SU-DHL-6 (cell line): ENCODE results near the gene VCAN.

Source experiments
- EZH2phosphoT487 ChIP-seq: fragments of 200-600 bp; sonication (generic), shearing (Covaris generic); conservative IDR thresholded peaks from 2 replicates; pipeline ENCODE4 v1.6.1; 2018; ENCODE audit warnings: mild to moderate bottlenecking, antibody characterized with exemption, low read length, moderate library complexity, mixed read lengths
- TF ChIP-seq, protein P1 (sequence below): fragments of 200-600 bp; sonication (generic); IDR thresholded peaks from one replicate; pipeline ENCODE4 v1.5.1; 2017; ENCODE audit warnings: antibody characterized with exemption, mild to moderate bottlenecking, low read length, moderate library complexity; ENCODE audit not compliant: insufficient read depth, poor library complexity, severe bottlenecking

DNA sequence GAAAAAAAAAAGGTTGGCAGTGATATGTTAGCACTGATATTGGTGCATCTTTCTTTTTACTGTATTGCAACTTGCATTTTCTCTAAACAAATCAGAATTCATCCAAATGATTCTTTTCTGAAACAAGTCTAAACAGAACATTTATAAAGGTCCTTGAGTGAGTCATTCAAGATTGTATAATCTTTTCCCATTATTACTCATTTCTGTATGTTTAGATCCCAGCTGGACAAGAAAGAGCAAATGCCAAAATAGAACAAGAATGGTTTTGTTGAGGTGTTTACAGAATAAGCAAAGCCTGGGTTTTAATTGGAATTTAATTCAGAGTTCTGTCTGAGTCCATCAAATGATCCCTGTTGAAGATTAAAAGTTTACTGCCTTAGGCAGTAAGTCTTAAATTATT, 112.3 kb downstream of the VCAN start:
- TF ChIP-seq, protein P1, sequence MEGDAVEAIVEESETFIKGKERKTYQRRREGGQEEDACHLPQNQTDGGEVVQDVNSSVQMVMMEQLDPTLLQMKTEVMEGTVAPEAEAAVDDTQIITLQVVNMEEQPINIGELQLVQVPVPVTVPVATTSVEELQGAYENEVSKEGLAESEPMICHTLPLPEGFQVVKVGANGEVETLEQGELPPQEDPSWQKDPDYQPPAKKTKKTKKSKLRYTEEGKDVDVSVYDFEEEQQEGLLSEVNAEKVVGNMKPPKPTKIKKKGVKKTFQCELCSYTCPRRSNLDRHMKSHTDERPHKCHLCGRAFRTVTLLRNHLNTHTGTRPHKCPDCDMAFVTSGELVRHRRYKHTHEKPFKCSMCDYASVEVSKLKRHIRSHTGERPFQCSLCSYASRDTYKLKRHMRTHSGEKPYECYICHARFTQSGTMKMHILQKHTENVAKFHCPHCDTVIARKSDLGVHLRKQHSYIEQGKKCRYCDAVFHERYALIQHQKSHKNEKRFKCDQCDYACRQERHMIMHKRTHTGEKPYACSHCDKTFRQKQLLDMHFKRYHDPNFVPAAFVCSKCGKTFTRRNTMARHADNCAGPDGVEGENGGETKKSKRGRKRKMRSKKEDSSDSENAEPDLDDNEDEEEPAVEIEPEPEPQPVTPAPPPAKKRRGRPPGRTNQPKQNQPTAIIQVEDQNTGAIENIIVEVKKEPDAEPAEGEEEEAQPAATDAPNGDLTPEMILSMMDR: no peak
- no peak for TF ChIP-seq EZH2phosphoT487
